RPMI7951 (cell line): Measurements from ENCODE around the gene PCBP3. TPM values are rescaled to one million over a fixed set of nuclear protein-coding genes. Genes with fewer than 3 reads are reported as not detected.

ENCODE experiments used
- total RNA-seq: library from RNA; depleted of rRNA; stranded (reverse); fragments of >200 nt; shearing (Covaris generic); gene quantifications from 2 replicates; pipeline ENCODE4 v1.2.3, GENCODE V29; 2014; rRNA removed

Gene PCBP3
- total RNA-seq, 1 experiment from 2014 or later: 4.0 TPM

Other genes starting within 250 kb of the PCBP3 start
- gene COL18A1, start 238.6 kb upstream of the PCBP3 start, total RNA-seq: 72.3 and 126 TPM in 2 replicates
- gene SLC19A1, start 101.3 kb upstream of the PCBP3 start, total RNA-seq: 7.4 and 8.3 TPM in 2 replicates